Peyer's patch (tissue), 4 donors: ENCODE results near the gene BRD1. TPM values are rescaled to one million over a fixed set of nuclear protein-coding genes. Genes with fewer than 3 reads are reported as not detected.

Experiments
- DNase-seq, 3 donors: peaks; one replicate each; pipeline ENCODE4 v3.0.0-alpha.2; 2017 to 2019
- H3K27ac ChIP-seq, 4 donors: fragments of 200-600 bp; sonication (generic); one replicate each; pipeline ENCODE4 v1.5.1; 2016 to 2019
- H3K27me3 ChIP-seq, 2 donors: fragments of 200-600 bp; sonication (generic); one replicate each; pipeline ENCODE4 v1.5.1; 2019
- H3K36me3 ChIP-seq, 3 donors: fragments of 200-600 bp; sonication (generic); one replicate each; pipeline ENCODE4 v1.5.1; 2016 to 2019
- H3K4me1 ChIP-seq, 4 donors: fragments of 200-600 bp; sonication (generic); one replicate each; pipeline ENCODE4 v1.5.1; 2016 to 2019
- H3K4me3 ChIP-seq, 4 donors: fragments of 200-600 bp; sonication (generic); 1 replicate in 3 of 4; 2 replicates in 1 of 4; pipeline ENCODE4 v1.5.1; 2016 to 2019; ENCODE audit warnings: mild to moderate bottlenecking in 1 of 4
- H3K9me3 ChIP-seq, 4 donors: fragments of 200-600 bp; sonication (generic); one replicate each; pipeline ENCODE4 v1.5.1; 2016 to 2019; ENCODE audit warnings: mild to moderate bottlenecking in 1 of 4
- POLR2A ChIP-seq, 2 donors: fragments of 450-650 bp; IDR thresholded peaks; one replicate each; pipeline ENCODE4 v1.5.1; 2017; ENCODE audit warnings: antibody characterized with exemption in 2 of 2, mild to moderate bottlenecking in 2 of 2, moderate library complexity in 2 of 2
- total RNA-seq, 4 donors: library from RNA; depleted of rRNA; stranded (reverse); fragments of >200 nt; gene quantifications; one replicate each; pipeline ENCODE4 v1.1.0, GENCODE V29; 2016
- TF ChIP-seq, protein P1 (sequence below), 6 experiments: fragments of 450-650 bp in 4 of 6; fragments of 200-600 bp in 2 of 6; sonication (generic) in 1 of 6; IDR thresholded peaks; one replicate each; pipeline ENCODE4 v1.5.1; 2017 to 2019; ENCODE audit warnings: antibody characterized with exemption in 6 of 6, mild to moderate bottlenecking in 3 of 6, moderate library complexity in 1 of 6

BRD1 gene
- total RNA-seq, 4 donors from 2014 or later = 54.1 to 126 (median 78.5) TPM

- Histone ChIP-seq H3K27me3 (no peaks in the 10 kb centered on the region), H3K27ac (no peak overlapping the region), H3K9me3 (peaks cover 0 to 7% (median 3%) of the 10 kb centered on the region in 4 donors), H3K36me3 (peaks cover 0 to 51% (median 0%) of the 10 kb centered on the region in 3 donors), H3K4me1 (peaks cover 0 to 9% (median 0%) of the 10 kb centered on the region in 4 donors), H3K4me3 (no peak overlapping the region)
- TF ChIP-seq, protein P1, sequence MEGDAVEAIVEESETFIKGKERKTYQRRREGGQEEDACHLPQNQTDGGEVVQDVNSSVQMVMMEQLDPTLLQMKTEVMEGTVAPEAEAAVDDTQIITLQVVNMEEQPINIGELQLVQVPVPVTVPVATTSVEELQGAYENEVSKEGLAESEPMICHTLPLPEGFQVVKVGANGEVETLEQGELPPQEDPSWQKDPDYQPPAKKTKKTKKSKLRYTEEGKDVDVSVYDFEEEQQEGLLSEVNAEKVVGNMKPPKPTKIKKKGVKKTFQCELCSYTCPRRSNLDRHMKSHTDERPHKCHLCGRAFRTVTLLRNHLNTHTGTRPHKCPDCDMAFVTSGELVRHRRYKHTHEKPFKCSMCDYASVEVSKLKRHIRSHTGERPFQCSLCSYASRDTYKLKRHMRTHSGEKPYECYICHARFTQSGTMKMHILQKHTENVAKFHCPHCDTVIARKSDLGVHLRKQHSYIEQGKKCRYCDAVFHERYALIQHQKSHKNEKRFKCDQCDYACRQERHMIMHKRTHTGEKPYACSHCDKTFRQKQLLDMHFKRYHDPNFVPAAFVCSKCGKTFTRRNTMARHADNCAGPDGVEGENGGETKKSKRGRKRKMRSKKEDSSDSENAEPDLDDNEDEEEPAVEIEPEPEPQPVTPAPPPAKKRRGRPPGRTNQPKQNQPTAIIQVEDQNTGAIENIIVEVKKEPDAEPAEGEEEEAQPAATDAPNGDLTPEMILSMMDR (IDR thresholded peaks at IDR 0.05) = no peak
- no peak for TF ChIP-seq POLR2A (IDR thresholded peaks at IDR 0.05)
- DNase-seq = peak in 1 of 3 donors; percentile 48
Measured at GRCh38 chr22:49771266-49772065, 56.2 kb downstream of the BRD1 start.

DNA sequence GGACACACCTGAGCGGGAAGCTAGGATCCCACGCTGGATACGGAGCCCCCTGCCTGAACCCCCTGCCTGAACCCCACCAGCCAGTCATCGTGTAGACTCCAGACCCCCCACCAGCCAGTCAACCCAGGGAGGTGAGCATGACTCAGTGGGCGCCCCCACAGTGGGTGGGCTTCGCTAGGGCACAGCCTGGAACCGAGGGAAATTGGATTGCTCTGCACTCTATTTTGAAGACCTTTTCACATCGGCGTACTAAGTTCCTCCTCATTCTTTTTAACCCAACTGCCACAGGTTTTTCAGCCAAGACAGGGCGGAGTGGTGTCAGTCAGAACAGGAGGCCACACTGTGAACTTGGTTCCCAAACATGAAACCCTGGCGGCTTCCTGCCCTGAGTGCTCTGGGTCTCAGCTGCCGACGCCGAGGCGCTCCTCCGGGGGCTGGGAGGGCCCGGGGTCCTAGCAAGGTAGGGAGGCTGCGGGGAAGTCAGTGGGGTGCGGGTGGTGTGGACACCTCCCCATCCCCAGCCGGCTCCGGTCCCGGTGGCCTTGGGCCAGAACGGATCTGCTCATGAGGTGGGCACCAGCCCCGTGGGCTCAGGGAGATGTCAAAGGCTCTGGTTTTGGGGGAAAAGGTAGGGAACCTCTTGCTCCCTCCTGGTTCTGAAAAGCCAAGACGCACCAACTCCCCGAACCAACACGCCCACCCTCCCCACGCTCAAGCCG, 57.0 kb downstream of the BRD1 start:
- no peaks in the 10 kb centered on the region for H3K27me3 ChIP-seq
- H3K4me1 ChIP-seq = peaks cover 0 to 9% (median 0%) of the 10 kb centered on the region in 4 donors
- peaks cover 0 to 7% (median 3%) of the 10 kb centered on the region in 4 donors for H3K9me3 ChIP-seq
- DNase-seq = peak in 1 of 3 donors; percentile 42
- peaks cover 0 to 44% (median 0%) of the 10 kb centered on the region in 3 donors for H3K36me3 ChIP-seq
- H3K27ac ChIP-seq = no peak overlapping the region
- H3K4me3 ChIP-seq = no peak overlapping the region
- TF ChIP-seq POLR2A (IDR thresholded peaks at IDR 0.05) = no peak
- TF ChIP-seq, protein P1 (IDR thresholded peaks at IDR 0.05) = no peak

DNA sequence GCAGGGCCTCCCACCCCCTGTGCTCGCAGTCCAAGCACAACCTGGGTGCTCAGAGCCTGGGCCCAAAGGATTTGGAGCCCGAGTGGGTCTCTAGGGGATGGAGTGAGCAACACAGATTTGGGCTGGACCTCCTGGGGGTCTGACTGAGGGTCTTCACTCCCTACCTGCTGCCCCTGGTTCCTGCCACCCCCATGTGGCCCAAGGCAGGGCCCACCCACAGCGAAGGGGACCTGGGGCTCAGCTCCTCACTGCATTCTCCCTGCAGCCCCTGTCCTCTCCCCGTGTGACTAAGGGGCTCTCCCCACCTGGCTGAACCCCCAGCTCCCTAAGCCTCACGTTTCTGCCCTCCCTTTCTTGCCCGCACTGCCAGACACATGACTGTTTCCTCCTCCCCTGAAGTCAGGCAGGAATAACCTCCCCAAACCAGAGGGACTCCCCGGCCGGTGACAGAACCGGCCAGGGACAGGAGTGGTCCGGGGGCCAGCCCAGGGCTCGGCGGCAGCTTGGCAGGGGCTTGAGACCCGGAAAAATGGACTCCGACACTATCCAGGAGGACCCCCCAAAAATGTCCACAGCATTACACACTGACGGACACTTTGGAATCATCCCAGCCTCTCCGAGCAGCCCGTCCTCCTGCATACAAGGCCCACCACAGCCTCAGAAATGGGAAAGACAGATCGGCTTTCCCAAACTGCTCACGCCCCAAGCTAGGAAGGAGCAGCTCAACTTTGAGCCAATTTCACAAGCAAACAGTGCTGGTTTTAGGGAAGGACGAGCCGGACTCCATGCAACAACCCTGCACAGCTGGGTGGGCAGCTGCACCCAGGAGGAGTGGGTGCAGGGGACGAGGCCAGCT, 57.8 kb downstream of the BRD1 start:
- H3K27me3 ChIP-seq = no peaks in the 10 kb centered on the region
- TF ChIP-seq POLR2A (IDR thresholded peaks at IDR 0.05) = no peak
- TF ChIP-seq, protein P1 (IDR thresholded peaks at IDR 0.05) = no peak
- H3K4me3 ChIP-seq = no peak overlapping the region
- H3K9me3 ChIP-seq = peaks cover 0 to 7% (median 3%) of the 10 kb centered on the region in 4 donors
- peaks cover 0 to 36% (median 0%) of the 10 kb centered on the region in 3 donors for H3K36me3 ChIP-seq
- peaks cover 0 to 9% (median 0%) of the 10 kb centered on the region in 4 donors for H3K4me1 ChIP-seq
- H3K27ac ChIP-seq = no peak overlapping the region
- peak in 1 of 3 donors; percentile 40 for DNase-seq

- H3K4me1 ChIP-seq = peaks cover 0 to 9% (median 0%) of the 10 kb centered on the region in 4 donors
- no peak overlapping the region for H3K27ac ChIP-seq
- DNase-seq = peak in 2 of 3 donors; percentile 44 to 48
- H3K4me3 ChIP-seq = no peak overlapping the region
- H3K36me3 ChIP-seq = peaks cover 0 to 28% (median 0%) of the 10 kb centered on the region in 3 donors
- H3K27me3 ChIP-seq = no peaks in the 10 kb centered on the region
- TF ChIP-seq, protein P1 (IDR thresholded peaks at IDR 0.05) = no peak
- TF ChIP-seq POLR2A (IDR thresholded peaks at IDR 0.05) = no peak
- peaks cover 0 to 7% (median 3%) of the 10 kb centered on the region in 4 donors for H3K9me3 ChIP-seq
Measured at GRCh38 chr22:49768951-49769690, 58.6 kb downstream of the BRD1 start.
